ENCODE results near the gene TOR1AIP2.

GRCh38 chr1:179821524-179821923 lies 56.1 kb downstream of the TOR1AIP2 start:
- TF ChIP-seq, protein P1, sequence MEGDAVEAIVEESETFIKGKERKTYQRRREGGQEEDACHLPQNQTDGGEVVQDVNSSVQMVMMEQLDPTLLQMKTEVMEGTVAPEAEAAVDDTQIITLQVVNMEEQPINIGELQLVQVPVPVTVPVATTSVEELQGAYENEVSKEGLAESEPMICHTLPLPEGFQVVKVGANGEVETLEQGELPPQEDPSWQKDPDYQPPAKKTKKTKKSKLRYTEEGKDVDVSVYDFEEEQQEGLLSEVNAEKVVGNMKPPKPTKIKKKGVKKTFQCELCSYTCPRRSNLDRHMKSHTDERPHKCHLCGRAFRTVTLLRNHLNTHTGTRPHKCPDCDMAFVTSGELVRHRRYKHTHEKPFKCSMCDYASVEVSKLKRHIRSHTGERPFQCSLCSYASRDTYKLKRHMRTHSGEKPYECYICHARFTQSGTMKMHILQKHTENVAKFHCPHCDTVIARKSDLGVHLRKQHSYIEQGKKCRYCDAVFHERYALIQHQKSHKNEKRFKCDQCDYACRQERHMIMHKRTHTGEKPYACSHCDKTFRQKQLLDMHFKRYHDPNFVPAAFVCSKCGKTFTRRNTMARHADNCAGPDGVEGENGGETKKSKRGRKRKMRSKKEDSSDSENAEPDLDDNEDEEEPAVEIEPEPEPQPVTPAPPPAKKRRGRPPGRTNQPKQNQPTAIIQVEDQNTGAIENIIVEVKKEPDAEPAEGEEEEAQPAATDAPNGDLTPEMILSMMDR (IDR thresholded peaks at IDR 0.05; ENCODE audit: control extremely low read depth in 1 of 3, insufficient read depth in 1 of 3, low read depth in 1 of 3, low read length in 3 of 3), result no peak
- TF ChIP-seq POLR2AphosphoS5 (IDR thresholded peaks at IDR 0.05; ENCODE audit: low read depth, low read length) (no peak), EZH2 (IDR thresholded peaks at IDR 0.05; ENCODE audit: low read depth, low read length, severe bottlenecking) (no peak), GTF2F1 (IDR thresholded peaks at IDR 0.05; ENCODE audit: borderline replicate concordance, low read depth, low read length) (no peak), NRF1 (IDR thresholded peaks at IDR 0.05; ENCODE audit: low read depth, low read length) (no peak), EP300 (IDR thresholded peaks at IDR 0.05; ENCODE audit: borderline replicate concordance in 1 of 2, low read depth in 2 of 2, low read length in 2 of 2) (no peak)

Data from H1 (cell line).